H9 (cell line): Measurements from ENCODE around the gene STARD8. TPM values are rescaled to one million over a fixed set of nuclear protein-coding genes. Genes with fewer than 3 reads are reported as not detected.

ENCODE experiments used
- DNase-seq: peaks from one replicate; pipeline ENCODE4 v3.0.0-alpha.2; 2017
- H2AFZ ChIP-seq: one replicate; pipeline ENCODE4 v1.6.1; 2013; ENCODE audit warnings: mild to moderate bottlenecking, low read length, control low read depth, moderate library complexity
- H2AK5ac ChIP-seq: 2 replicates; pipeline ENCODE4 v1.6.1; 2013; ENCODE audit warnings: low read length, control low read depth, mixed read lengths; ENCODE audit not compliant: insufficient read length
- H2BK120ac ChIP-seq: one replicate; pipeline ENCODE4 v1.6.1; 2013; ENCODE audit warnings: low read depth, mild to moderate bottlenecking, low read length, control low read depth, inconsistent platforms; ENCODE audit not compliant: poor library complexity, severe bottlenecking
- H2BK12ac ChIP-seq: 2 replicates; pipeline ENCODE4 v1.6.1; 2013; ENCODE audit warnings: low read length, control low read depth, mixed read lengths, low read depth; ENCODE audit not compliant: insufficient read length
- H2BK15ac ChIP-seq: 2 replicates; pipeline ENCODE4 v1.6.1; 2013; ENCODE audit warnings: low read depth, low read length, control low read depth
- H2BK20ac ChIP-seq: one replicate; pipeline ENCODE4 v1.6.1; 2013; ENCODE audit warnings: low read depth, mild to moderate bottlenecking, low read length, control low read depth, inconsistent platforms; ENCODE audit not compliant: poor library complexity, severe bottlenecking
- H2BK5ac ChIP-seq: 2 replicates; pipeline ENCODE4 v1.6.1; 2013; ENCODE audit warnings: low read length, control low read depth, mixed read lengths; ENCODE audit not compliant: insufficient read length
- H3K14ac ChIP-seq: 2 replicates; pipeline ENCODE4 v1.6.1; 2013; ENCODE audit warnings: low read length, control low read depth; ENCODE audit not compliant: insufficient read depth
- H3K18ac ChIP-seq: 2 replicates; pipeline ENCODE4 v1.6.1; 2013; ENCODE audit warnings: low read depth, mild to moderate bottlenecking, mixed read lengths, low read length, control low read depth; ENCODE audit not compliant: insufficient read length
- H3K23ac ChIP-seq: 2 replicates; pipeline ENCODE4 v1.6.1; 2013; ENCODE audit warnings: low read length, control low read depth, mixed read lengths, low read depth; ENCODE audit not compliant: insufficient read length
- H3K23me2 ChIP-seq: 2 replicates; pipeline ENCODE4 v1.6.1; 2013; ENCODE audit warnings: low read depth, mild to moderate bottlenecking, mixed read lengths, low read length, control low read depth; ENCODE audit not compliant: insufficient read length, poor library complexity, severe bottlenecking
- H3K27ac ChIP-seq: 2 replicates; pipeline ENCODE4 v1.5.1; 2013; ENCODE audit warnings: low read length, control low read depth, mixed read lengths, low read depth; ENCODE audit not compliant: insufficient read length
- H3K27me3 ChIP-seq: 2 replicates; pipeline ENCODE4 v1.6.1; 2013; ENCODE audit warnings: low read length, control low read depth, inconsistent platforms; ENCODE audit not compliant: insufficient read depth
- H3K4ac ChIP-seq: 2 replicates; pipeline ENCODE4 v1.6.1; 2013; ENCODE audit warnings: low read depth, mild to moderate bottlenecking, control low read depth, inconsistent platforms, low read length, moderate library complexity
- H3K4me1 ChIP-seq: 2 replicates; pipeline ENCODE4 v1.6.1; 2013; ENCODE audit warnings: low read length, control low read depth, inconsistent platforms; ENCODE audit not compliant: insufficient read depth
- H3K4me2 ChIP-seq: 2 replicates; pipeline ENCODE4 v1.6.1; 2013; ENCODE audit warnings: low read length, control low read depth, mixed read lengths; ENCODE audit not compliant: insufficient read length, insufficient read depth
- H3K56ac ChIP-seq: 2 replicates; pipeline ENCODE4 v1.6.1; 2013; ENCODE audit warnings: low read depth, mild to moderate bottlenecking, mixed read lengths, low read length, control low read depth; ENCODE audit not compliant: insufficient read length
- H3K79me1 ChIP-seq: 2 replicates; pipeline ENCODE4 v1.6.1; 2013; ENCODE audit warnings: low read depth, mild to moderate bottlenecking, moderate library complexity, low read length, control low read depth, inconsistent platforms; ENCODE audit not compliant: insufficient read depth, poor library complexity, severe bottlenecking
- H3K79me2 ChIP-seq: 2 replicates; pipeline ENCODE4 v1.6.1; 2013; ENCODE audit warnings: low read length, control low read depth, inconsistent platforms; ENCODE audit not compliant: insufficient read depth
- H3K9ac ChIP-seq: 2 replicates; pipeline ENCODE4 v1.6.1; 2013; ENCODE audit warnings: low read length, control low read depth, mixed read lengths; ENCODE audit not compliant: insufficient read length; ENCODE audit errors: extremely low read depth
- H3K9me3 ChIP-seq: one replicate; pipeline ENCODE4 v1.6.1; 2013; ENCODE audit warnings: low read depth, low read length, inconsistent platforms; ENCODE audit not compliant: control insufficient read depth
- H3T11ph ChIP-seq: one replicate; pipeline ENCODE4 v1.6.1; 2013; ENCODE audit warnings: mild to moderate bottlenecking, low read length, control low read depth, inconsistent platforms
- H4K20me1 ChIP-seq: one replicate; pipeline ENCODE4 v1.6.1; 2013; ENCODE audit not compliant: control insufficient read depth, insufficient read length, insufficient read depth
- H4K5ac ChIP-seq: 2 replicates; pipeline ENCODE4 v1.6.1; 2013; ENCODE audit warnings: low read depth, mild to moderate bottlenecking, mixed read lengths, low read length, control low read depth; ENCODE audit not compliant: insufficient read length
- H4K8ac ChIP-seq: replicated peaks from 2 replicates; pipeline ENCODE4 v1.6.1; 2013; ENCODE audit warnings: low read length, control low read depth, mixed read lengths, low read depth; ENCODE audit not compliant: insufficient read length
- H4K91ac ChIP-seq: 2 replicates; pipeline ENCODE4 v1.6.1; 2013; ENCODE audit warnings: low read depth, mild to moderate bottlenecking, moderate library complexity, mixed read lengths, low read length, control low read depth; ENCODE audit not compliant: insufficient read length
- H3K27ac Mint-ChIP-seq, 3 experiments: 2 replicates in 2 of 3; 3 replicates in 1 of 3; pipeline ENCODE4 v1.8.0; 2020 to 2021; ENCODE audit warnings: mixed read lengths in 3 of 3, mild to moderate bottlenecking in 1 of 3, moderate library complexity in 1 of 3
- H3K27me3 Mint-ChIP-seq: 2 replicates; pipeline ENCODE4 v1.8.0; 2021; ENCODE audit warnings: low read depth, mild to moderate bottlenecking, moderate library complexity, mixed read lengths
- H3K36me3 Mint-ChIP-seq, 3 experiments: 2 replicates in 2 of 3; 3 replicates in 1 of 3; pipeline ENCODE4 v1.8.0; 2020 to 2021; ENCODE audit warnings: low read depth in 3 of 3, mixed read lengths in 3 of 3; ENCODE audit not compliant: insufficient read depth in 1 of 3
- H3K4me1 Mint-ChIP-seq, 2 experiments: 2 replicates each; pipeline ENCODE4 v1.8.0; 2020; ENCODE audit warnings: mixed read lengths in 2 of 2
- H3K4me3 Mint-ChIP-seq, 2 experiments: 2 replicates in 1 of 2; 3 replicates in 1 of 2; pipeline ENCODE4 v1.8.0; 2020 to 2021; ENCODE audit warnings: mild to moderate bottlenecking in 2 of 2, mixed read lengths in 2 of 2, moderate library complexity in 1 of 2
- H3K9me3 Mint-ChIP-seq, 2 experiments: 2 replicates in 1 of 2; 3 replicates in 1 of 2; pipeline ENCODE4 v1.8.0; 2020; ENCODE audit warnings: mild to moderate bottlenecking in 2 of 2, mixed read lengths in 2 of 2, moderate library complexity in 1 of 2
- WGBS: extraction: QIAGEN DNeasy Blood & Tissue Kit; methylation state at CpG from one replicate; pipeline ENCODE4 v1.1.7; 2013; ENCODE audit warnings: missing lambda C conversion rate, low lambda C conversion rate, mixed read lengths; ENCODE audit not compliant: insufficient read length; ENCODE audit errors: extremely low coverage; 5-methylcytosine and 5-hydroxymethylcytosine counted together
- total RNA-seq: library from RNA; stranded (reverse); gene quantifications from 2 replicates; pipeline ENCODE4 v1.2.1, GENCODE V29; 2021
- TF ChIP-seq, protein P1 (sequence below): fragments of 200-600 bp; sonication (generic); conservative IDR thresholded peaks from 3 replicates; pipeline ENCODE4 v1.8.0; 2021; ENCODE audit warnings: antibody characterized with exemption, mild to moderate bottlenecking

The STARD8 gene
- total RNA-seq, 1 experiment from 2014 or later: 0.52 TPM

DNA sequence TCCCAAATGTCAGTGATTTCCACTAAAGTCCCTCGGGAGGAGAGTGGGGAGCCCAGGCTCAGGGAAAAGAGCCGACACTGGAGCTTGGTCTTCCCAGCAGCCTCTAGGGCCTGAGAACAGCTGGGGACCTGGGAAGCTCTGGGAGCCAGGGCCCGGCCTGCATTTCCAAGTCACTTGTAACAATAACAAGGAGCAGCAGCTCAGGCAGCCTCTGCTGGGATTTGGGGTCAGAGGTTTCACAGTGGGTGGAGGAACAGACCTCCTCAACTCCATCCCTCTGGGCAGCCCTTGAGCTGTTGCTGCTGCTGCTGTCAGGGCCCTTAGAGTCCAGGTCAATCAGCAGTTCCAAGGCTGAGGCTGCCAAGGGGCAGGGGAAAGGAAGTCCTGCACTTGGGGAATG is 11.1 kb downstream of the STARD8 start:
- H2BK5ac ChIP-seq: no peak overlapping the region
- no peaks in the 10 kb centered on the region for H3K79me2 ChIP-seq
- no peak overlapping the region for H3K4me3 Mint-ChIP-seq
- no peak overlapping the region for H2BK15ac ChIP-seq
- H2AFZ ChIP-seq: no peak overlapping the region
- no peaks in the 10 kb centered on the region for H4K20me1 ChIP-seq
- H4K8ac ChIP-seq: no peak overlapping the region
- no peak for DNase-seq
- H4K5ac ChIP-seq: no peak overlapping the region
- H2BK120ac ChIP-seq: no peak overlapping the region
- H3K27me3 ChIP-seq: no peaks in the 10 kb centered on the region
- peaks cover 1% of the 10 kb centered on the region; the same call in 1 of the 2 replicates for H3K27me3 Mint-ChIP-seq
- H3K23me2 ChIP-seq: no peaks in the 10 kb centered on the region
- no peak overlapping the region for H3T11ph ChIP-seq
- no CpG with 5 or more reads among the region's 3 CpGs for WGBS
- no peak overlapping the region for H3K27ac Mint-ChIP-seq
- no peak overlapping the region for H3K56ac ChIP-seq
- no peak overlapping the region for H4K91ac ChIP-seq
- peaks cover 70 to 85% of the 10 kb centered on the region in 2 experiments for H3K9me3 Mint-ChIP-seq
- H3K36me3 Mint-ChIP-seq: peaks cover 0 to 5% (median 4%) of the 10 kb centered on the region in 3 experiments; a peak in 6 of 7 replicates
- H2AK5ac ChIP-seq: no peak overlapping the region
- no peaks in the 10 kb centered on the region for H3K79me1 ChIP-seq
- H3K4me2 ChIP-seq: no peak overlapping the region
- H3K4me1 Mint-ChIP-seq: peaks cover 13 to 15% of the 10 kb centered on the region in 2 experiments; a peak in 3 of 4 replicates
- H3K9me3 ChIP-seq: peaks cover 45% of the 10 kb centered on the region
- TF ChIP-seq, protein P1, sequence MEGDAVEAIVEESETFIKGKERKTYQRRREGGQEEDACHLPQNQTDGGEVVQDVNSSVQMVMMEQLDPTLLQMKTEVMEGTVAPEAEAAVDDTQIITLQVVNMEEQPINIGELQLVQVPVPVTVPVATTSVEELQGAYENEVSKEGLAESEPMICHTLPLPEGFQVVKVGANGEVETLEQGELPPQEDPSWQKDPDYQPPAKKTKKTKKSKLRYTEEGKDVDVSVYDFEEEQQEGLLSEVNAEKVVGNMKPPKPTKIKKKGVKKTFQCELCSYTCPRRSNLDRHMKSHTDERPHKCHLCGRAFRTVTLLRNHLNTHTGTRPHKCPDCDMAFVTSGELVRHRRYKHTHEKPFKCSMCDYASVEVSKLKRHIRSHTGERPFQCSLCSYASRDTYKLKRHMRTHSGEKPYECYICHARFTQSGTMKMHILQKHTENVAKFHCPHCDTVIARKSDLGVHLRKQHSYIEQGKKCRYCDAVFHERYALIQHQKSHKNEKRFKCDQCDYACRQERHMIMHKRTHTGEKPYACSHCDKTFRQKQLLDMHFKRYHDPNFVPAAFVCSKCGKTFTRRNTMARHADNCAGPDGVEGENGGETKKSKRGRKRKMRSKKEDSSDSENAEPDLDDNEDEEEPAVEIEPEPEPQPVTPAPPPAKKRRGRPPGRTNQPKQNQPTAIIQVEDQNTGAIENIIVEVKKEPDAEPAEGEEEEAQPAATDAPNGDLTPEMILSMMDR: no peak
- no peak overlapping the region for H2BK12ac ChIP-seq
- H3K4ac ChIP-seq: no peak overlapping the region
- no peak overlapping the region for H3K27ac ChIP-seq
- H2BK20ac ChIP-seq: no peak overlapping the region
- H3K4me1 ChIP-seq: no peaks in the 10 kb centered on the region; the same call in 1 of the 2 replicates
- H3K9ac ChIP-seq: no peak overlapping the region
- H3K18ac ChIP-seq: no peak overlapping the region
- no peak overlapping the region for H3K23ac ChIP-seq
- H3K14ac ChIP-seq: no peak overlapping the region
